Measurements from ENCODE around the gene DTX3. TPM values are rescaled to one million over a fixed set of nuclear protein-coding genes. Genes with fewer than 3 reads are reported as not detected.

Gene DTX3
- total RNA-seq, 1 donor from 2014 or later, result 7.2 TPM

Other genes starting within 250 kb of the DTX3 start
- gene R3HDM2, start 173.8 kb upstream of the DTX3 start, total RNA-seq, result 49.0 TPM
- gene INHBC, start 170.0 kb upstream of the DTX3 start, total RNA-seq, result not detected
- not detected for gene INHBE, start 149.5 kb upstream of the DTX3 start, total RNA-seq
- gene GLI1, start 145.0 kb upstream of the DTX3 start, total RNA-seq, result 0.13 TPM
- gene ARHGAP9, start 125.0 kb upstream of the DTX3 start, total RNA-seq, result 26.5 TPM
- 145 TPM for gene MARS1, start 116.8 kb upstream of the DTX3 start, total RNA-seq
- 32.2 TPM for gene DDIT3, start 84.3 kb upstream of the DTX3 start, total RNA-seq
- gene MBD6, start 82.0 kb upstream of the DTX3 start, total RNA-seq, result 66.0 TPM
- gene DCTN2, start 57.6 kb upstream of the DTX3 start, total RNA-seq, result 106 TPM
- gene KIF5A, start 54.8 kb upstream of the DTX3 start, total RNA-seq, result not detected
- gene PIP4K2C, start 13.6 kb upstream of the DTX3 start, total RNA-seq, result 14.3 TPM
- gene ARHGEF25, start 6.6 kb downstream of the DTX3 start, total RNA-seq, result 12.8 TPM
- 2.7 TPM for gene B4GALNT1, start 28.4 kb downstream of the DTX3 start, total RNA-seq
- 251 TPM for gene OS9, start 89.3 kb downstream of the DTX3 start, total RNA-seq
- gene AGAP2, start 133.9 kb downstream of the DTX3 start, total RNA-seq, result 2.1 TPM
- 35.0 TPM for gene TSPAN31, start 140.2 kb downstream of the DTX3 start, total RNA-seq
- 87.0 TPM for gene CDK4, start 147.5 kb downstream of the DTX3 start, total RNA-seq
- gene MARCHF9, start 150.3 kb downstream of the DTX3 start, total RNA-seq, result 11.3 TPM
- 1.8 TPM for gene CYP27B1, start 162.3 kb downstream of the DTX3 start, total RNA-seq
- 32.8 TPM for gene METTL1, start 167.3 kb downstream of the DTX3 start, total RNA-seq
- 7.2 TPM for gene EEF1AKMT3, start 167.8 kb downstream of the DTX3 start, total RNA-seq
- 32.7 TPM for gene TSFM, start 178.0 kb downstream of the DTX3 start, total RNA-seq
- gene AVIL, start 213.9 kb downstream of the DTX3 start, total RNA-seq, result 5.7 TPM
- gene CTDSP2, start 241.9 kb downstream of the DTX3 start, total RNA-seq, result 156 TPM

All from mesenteric fat pad (tissue), 1 donor.